Keratinocyte (primary cell): ENCODE results near the gene DCXR. TPM values are rescaled to one million over a fixed set of nuclear protein-coding genes. Genes with fewer than 3 reads are reported as not detected.

Experiments used
- DNase-seq: peaks from one replicate; pipeline ENCODE4 v3.0.0-alpha.2; 2011; ENCODE audit warnings: low read depth, missing footprints, low spot score
- FAIRE-seq: peaks from 2 replicates; lab custom pipeline; 2011; peaks lifted over from hg19 to GRCh38; lab: Jason Lieb, UNC
- H2AFZ ChIP-seq: 2 replicates; pipeline ENCODE4 v1.6.0; 2012; ENCODE audit warnings: low read length, control low read depth, inconsistent platforms; ENCODE audit not compliant: control insufficient read depth
- H3K27ac ChIP-seq: 2 replicates; pipeline ENCODE4 v1.5.1; 2011; ENCODE audit warnings: low read length; ENCODE audit not compliant: control insufficient read depth, insufficient read depth
- H3K27me3 ChIP-seq: 3 replicates; pipeline ENCODE4 v1.6.0; 2011; ENCODE audit warnings: low read length; ENCODE audit not compliant: control insufficient read depth, insufficient read depth; ENCODE audit errors: extremely low read depth
- H3K36me3 ChIP-seq, 2 experiments: 2 replicates in 1 of 2; 3 replicates in 1 of 2; pipeline ENCODE4 v1.5.1; 2011; ENCODE audit warnings: low read length in 2 of 2, mild to moderate bottlenecking in 1 of 2; ENCODE audit not compliant: control insufficient read depth in 2 of 2, insufficient read depth in 2 of 2; ENCODE audit errors: extremely low read depth in 1 of 2
- H3K4me1 ChIP-seq: 3 replicates; pipeline ENCODE4 v1.5.1; 2011; ENCODE audit warnings: low read length; ENCODE audit not compliant: control insufficient read depth, insufficient read depth; ENCODE audit errors: extremely low read depth
- H3K4me2 ChIP-seq: 3 replicates; pipeline ENCODE4 v1.6.0; 2011; ENCODE audit warnings: low read depth, low read length; ENCODE audit not compliant: control insufficient read depth, insufficient read depth; ENCODE audit errors: extremely low read depth
- H3K4me3 ChIP-seq, 3 experiments: fragments of 200-600 bp in 1 of 3; sonication (generic) in 1 of 3; 2 replicates in 2 of 3; 3 replicates in 1 of 3; pipeline ENCODE4 v1.5.1; 2011 to 2016; ENCODE audit warnings: low read length in 3 of 3, mild to moderate bottlenecking in 3 of 3, control low read depth in 2 of 3, inconsistent platforms in 1 of 3, low read depth in 1 of 3, mixed read lengths in 1 of 3, mixed run types in 1 of 3, moderate library complexity in 1 of 3; ENCODE audit not compliant: control insufficient read depth in 2 of 3, insufficient read depth in 2 of 3; ENCODE audit errors: extremely low read depth in 1 of 3
- H3K79me2 ChIP-seq: 2 replicates; pipeline ENCODE4 v1.6.0; 2012; ENCODE audit warnings: low read length; ENCODE audit not compliant: control insufficient read depth, insufficient read depth
- H3K9ac ChIP-seq: 3 replicates; pipeline ENCODE4 v1.6.0; 2011; ENCODE audit warnings: low read length; ENCODE audit not compliant: control insufficient read depth, insufficient read depth; ENCODE audit errors: extremely low read depth
- H3K9me1 ChIP-seq: 3 replicates; pipeline ENCODE4 v1.6.0; 2011; ENCODE audit warnings: low read length; ENCODE audit not compliant: control insufficient read depth, insufficient read depth; ENCODE audit errors: extremely low read depth
- H3K9me3 ChIP-seq: 2 replicates; pipeline ENCODE4 v1.5.1; 2012; ENCODE audit warnings: low read depth, low read length; ENCODE audit not compliant: control insufficient read depth
- H4K20me1 ChIP-seq: 3 replicates; pipeline ENCODE4 v1.6.0; 2011; ENCODE audit warnings: low read length; ENCODE audit not compliant: control insufficient read depth, insufficient read depth; ENCODE audit errors: extremely low read depth
- EZH2 ChIP-seq: IDR thresholded peaks from one replicate; pipeline ENCODE4 v1.6.1; 2012; ENCODE audit warnings: inconsistent platforms, mild to moderate bottlenecking, low read length, moderate library complexity
- dilution Hi-C: fragments of 300-500 bp; cut with MboI; formaldehyde crosslinking; loops from one replicate; pipeline ENCODE4 v1.7.0; 2020; ENCODE audit warnings: low sequenced_read_pairs; ENCODE audit not compliant: extremely low pct_ligation_motif_present
- polyA plus RNA-seq, 5 experiments: library from polyadenylated mRNA; depleted of rRNA in 3 of 5; stranded (reverse) in 3 of 5; stranded (forward) in 1 of 5; unstranded in 1 of 5; fragments of >200 nt; gene quantifications; 1 replicate in 1 of 5; 2 replicates in 3 of 5; 3 replicates in 1 of 5; pipeline versions ENCODE4 v1.2.1 to v1.2.3, GENCODE V29; 2011 to 2012; ENCODE audit warnings: missing spikeins in 2 of 5, low read depth in 1 of 5, low replicate concordance in 1 of 5
- TF ChIP-seq, protein P1 (sequence below), 3 experiments: IDR thresholded peaks in 1 of 3; conservative IDR thresholded peaks in 1 of 3; optimal IDR thresholded peaks in 1 of 3; 2 replicates in 2 of 3; 3 replicates in 1 of 3; pipeline versions ENCODE3 to v1.5.1; 2011; ENCODE audit warnings: low read length in 3 of 3, mild to moderate bottlenecking in 3 of 3, moderate library complexity in 2 of 3, control low read depth in 1 of 3, inconsistent platforms in 1 of 3; ENCODE audit not compliant: insufficient read depth in 2 of 3; ENCODE audit errors: extremely low read depth in 1 of 3

DCXR gene
- polyA plus RNA-seq, 1 donor (not counting 4 experiments of a cell fraction or from before 2014, with no cell fraction given) = 45.4 TPM

- DNase-seq = no peak
- Histone ChIP-seq H4K20me1 (no peaks in the 10 kb centered on the region), H2AFZ (no peak overlapping the region), H3K9ac (no peak overlapping the region), H3K27me3 (no peaks in the 10 kb centered on the region), H3K9me1 (no peaks in the 10 kb centered on the region), H3K36me3 (peaks cover 5 to 16% of the 10 kb centered on the region in 2 experiments), H3K4me2 (no peak overlapping the region), H3K27ac (no peak overlapping the region), H3K4me3 (no peak overlapping the region), H3K9me3 (no peaks in the 10 kb centered on the region), H3K4me1 (peaks cover 11% of the 10 kb centered on the region), H3K79me2 (peaks cover 25% of the 10 kb centered on the region)
- dilution Hi-C loops = no loop called here
- no peak for FAIRE-seq
- TF ChIP-seq, protein P1, sequence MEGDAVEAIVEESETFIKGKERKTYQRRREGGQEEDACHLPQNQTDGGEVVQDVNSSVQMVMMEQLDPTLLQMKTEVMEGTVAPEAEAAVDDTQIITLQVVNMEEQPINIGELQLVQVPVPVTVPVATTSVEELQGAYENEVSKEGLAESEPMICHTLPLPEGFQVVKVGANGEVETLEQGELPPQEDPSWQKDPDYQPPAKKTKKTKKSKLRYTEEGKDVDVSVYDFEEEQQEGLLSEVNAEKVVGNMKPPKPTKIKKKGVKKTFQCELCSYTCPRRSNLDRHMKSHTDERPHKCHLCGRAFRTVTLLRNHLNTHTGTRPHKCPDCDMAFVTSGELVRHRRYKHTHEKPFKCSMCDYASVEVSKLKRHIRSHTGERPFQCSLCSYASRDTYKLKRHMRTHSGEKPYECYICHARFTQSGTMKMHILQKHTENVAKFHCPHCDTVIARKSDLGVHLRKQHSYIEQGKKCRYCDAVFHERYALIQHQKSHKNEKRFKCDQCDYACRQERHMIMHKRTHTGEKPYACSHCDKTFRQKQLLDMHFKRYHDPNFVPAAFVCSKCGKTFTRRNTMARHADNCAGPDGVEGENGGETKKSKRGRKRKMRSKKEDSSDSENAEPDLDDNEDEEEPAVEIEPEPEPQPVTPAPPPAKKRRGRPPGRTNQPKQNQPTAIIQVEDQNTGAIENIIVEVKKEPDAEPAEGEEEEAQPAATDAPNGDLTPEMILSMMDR (optimal IDR thresholded peaks at IDR 0.05 in 1 of 3, IDR thresholded peaks at IDR 0.05 in 1 of 3, conservative IDR thresholded peaks at IDR 0.05 in 1 of 3; ENCODE audit: extremely low read depth in 1 of 3, insufficient read depth in 2 of 3, low read length in 3 of 3) = no peak
- TF ChIP-seq EZH2 = no peak
Observed at GRCh38 chr17:82049106-82049505, 11.6 kb upstream of the DCXR start.

DNA sequence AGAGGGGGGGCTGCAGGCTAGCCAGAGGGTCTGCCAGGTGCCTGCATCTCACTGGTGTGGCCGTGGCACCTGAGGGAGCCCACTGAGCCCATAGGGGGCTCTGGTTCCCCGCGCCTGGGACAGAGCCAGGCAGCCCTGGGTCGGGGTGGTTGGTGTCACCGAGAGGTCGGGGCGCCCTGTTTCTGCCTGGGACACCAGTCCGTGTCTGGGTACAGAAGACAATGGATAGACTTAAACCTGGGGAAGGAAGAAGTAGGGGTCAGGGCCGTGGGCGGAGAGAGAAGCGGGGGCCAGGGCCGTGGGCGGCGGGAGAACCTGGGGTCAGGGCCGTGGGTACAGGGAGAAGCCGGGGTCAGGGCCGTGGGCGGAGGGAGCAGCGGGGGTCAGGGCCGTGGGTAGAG, 11.1 kb upstream of the DCXR start:
- no peak for FAIRE-seq
- Histone ChIP-seq H3K36me3 (peaks cover 5 to 12% of the 10 kb centered on the region in 2 experiments), H3K27ac (no peak overlapping the region), H3K4me1 (peaks cover 11% of the 10 kb centered on the region), H3K9me3 (no peaks in the 10 kb centered on the region), H2AFZ (no peak overlapping the region), H4K20me1 (no peaks in the 10 kb centered on the region), H3K4me3 (no peak overlapping the region), H3K9ac (no peak overlapping the region), H3K27me3 (no peaks in the 10 kb centered on the region), H3K4me2 (no peak overlapping the region), H3K9me1 (no peaks in the 10 kb centered on the region), H3K79me2 (peaks cover 21% of the 10 kb centered on the region)
- dilution Hi-C loops = no loop called here
- no peak for TF ChIP-seq EZH2
- TF ChIP-seq, protein P1 (optimal IDR thresholded peaks at IDR 0.05 in 1 of 3, IDR thresholded peaks at IDR 0.05 in 1 of 3, conservative IDR thresholded peaks at IDR 0.05 in 1 of 3; ENCODE audit: extremely low read depth in 1 of 3, insufficient read depth in 2 of 3, low read length in 3 of 3) = no peak
- no peak for DNase-seq
